GM12872 (cell line): ENCODE data around the gene PLPP1.
A peak's percentile ranks its signal among the peaks of the same experiment; 100 is the strongest.

Experiments used
- TF ChIP-seq, protein P1 (sequence below): IDR thresholded peaks from 3 replicates; pipeline ENCODE4 v1.5.1; 2011; ENCODE audit warnings: low read depth, mild to moderate bottlenecking, low read length, moderate library complexity; ENCODE audit not compliant: insufficient read depth

The PLPP1 gene

DNA sequence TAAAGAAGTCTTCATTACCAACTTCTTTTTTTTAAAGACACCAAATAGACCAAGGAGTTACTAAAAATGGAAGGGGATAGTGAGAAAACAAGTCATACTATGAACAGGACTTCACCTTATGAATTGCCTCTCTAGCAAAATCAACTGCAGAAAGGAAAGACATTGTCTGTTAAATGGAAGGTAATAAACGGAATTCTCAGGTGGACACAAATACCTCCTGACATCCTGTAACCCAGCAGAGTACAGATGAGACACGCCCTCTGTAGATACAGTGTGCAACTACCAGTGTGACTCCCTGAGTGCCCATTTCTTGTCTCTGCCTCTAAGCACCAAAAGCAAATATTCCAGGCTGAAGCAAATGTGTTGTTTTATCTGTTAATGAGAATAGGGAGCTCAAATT lies 12.2 kb upstream of the PLPP1 start:
- TF ChIP-seq, protein P1, sequence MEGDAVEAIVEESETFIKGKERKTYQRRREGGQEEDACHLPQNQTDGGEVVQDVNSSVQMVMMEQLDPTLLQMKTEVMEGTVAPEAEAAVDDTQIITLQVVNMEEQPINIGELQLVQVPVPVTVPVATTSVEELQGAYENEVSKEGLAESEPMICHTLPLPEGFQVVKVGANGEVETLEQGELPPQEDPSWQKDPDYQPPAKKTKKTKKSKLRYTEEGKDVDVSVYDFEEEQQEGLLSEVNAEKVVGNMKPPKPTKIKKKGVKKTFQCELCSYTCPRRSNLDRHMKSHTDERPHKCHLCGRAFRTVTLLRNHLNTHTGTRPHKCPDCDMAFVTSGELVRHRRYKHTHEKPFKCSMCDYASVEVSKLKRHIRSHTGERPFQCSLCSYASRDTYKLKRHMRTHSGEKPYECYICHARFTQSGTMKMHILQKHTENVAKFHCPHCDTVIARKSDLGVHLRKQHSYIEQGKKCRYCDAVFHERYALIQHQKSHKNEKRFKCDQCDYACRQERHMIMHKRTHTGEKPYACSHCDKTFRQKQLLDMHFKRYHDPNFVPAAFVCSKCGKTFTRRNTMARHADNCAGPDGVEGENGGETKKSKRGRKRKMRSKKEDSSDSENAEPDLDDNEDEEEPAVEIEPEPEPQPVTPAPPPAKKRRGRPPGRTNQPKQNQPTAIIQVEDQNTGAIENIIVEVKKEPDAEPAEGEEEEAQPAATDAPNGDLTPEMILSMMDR, result 0 out of 3 replicates have a peak, but pooled peaks have one; percentile 6

DNA sequence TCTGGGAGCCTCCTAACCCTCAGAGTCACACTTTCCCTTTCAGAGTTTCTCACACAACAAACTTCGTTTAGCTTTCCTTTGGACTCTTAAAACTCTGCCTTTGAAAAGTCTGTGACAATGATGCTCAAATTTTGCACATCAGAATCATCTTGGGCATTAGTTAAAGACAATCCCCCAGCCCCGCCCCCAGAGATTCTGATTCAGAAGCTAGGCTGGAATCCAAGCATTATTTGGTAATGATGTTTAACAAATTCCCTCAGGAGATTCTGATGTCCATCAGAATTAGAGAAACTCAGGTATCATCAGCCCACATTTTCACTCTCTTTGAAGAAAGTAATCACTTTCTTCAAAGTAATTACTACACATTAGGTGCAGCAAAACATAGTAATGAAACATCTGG lies 9.6 kb upstream of the PLPP1 start:
- TF ChIP-seq, protein P1, result no peak

DNA sequence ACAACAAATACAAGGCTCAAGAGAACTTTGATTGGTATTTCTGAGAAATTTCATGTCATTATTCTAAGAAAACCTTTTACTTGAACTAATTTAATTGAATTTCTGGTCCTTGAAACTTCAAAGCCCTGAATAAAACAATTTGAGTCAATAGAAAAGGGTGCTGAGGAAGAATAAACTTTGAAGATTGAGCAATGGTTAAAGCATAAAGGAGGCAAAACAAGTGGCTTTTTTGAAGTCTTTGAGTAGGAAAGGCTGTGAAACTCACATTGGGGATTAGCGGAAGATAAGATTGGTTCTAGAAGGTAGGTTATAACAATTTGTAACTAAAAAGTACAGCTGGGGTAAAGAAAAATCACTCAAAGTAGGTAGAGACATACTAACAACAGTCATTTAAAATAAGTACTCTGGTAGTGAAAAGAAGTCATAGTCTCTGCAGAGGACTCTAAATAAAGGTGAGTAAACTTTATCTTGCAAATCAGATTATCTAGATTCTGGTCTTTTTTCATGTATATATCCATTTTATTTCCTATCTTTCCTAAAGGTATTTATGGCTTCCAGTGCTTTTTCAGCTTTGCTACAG lies 6.4 kb upstream of the PLPP1 start:
- TF ChIP-seq, protein P1, result no peak

DNA sequence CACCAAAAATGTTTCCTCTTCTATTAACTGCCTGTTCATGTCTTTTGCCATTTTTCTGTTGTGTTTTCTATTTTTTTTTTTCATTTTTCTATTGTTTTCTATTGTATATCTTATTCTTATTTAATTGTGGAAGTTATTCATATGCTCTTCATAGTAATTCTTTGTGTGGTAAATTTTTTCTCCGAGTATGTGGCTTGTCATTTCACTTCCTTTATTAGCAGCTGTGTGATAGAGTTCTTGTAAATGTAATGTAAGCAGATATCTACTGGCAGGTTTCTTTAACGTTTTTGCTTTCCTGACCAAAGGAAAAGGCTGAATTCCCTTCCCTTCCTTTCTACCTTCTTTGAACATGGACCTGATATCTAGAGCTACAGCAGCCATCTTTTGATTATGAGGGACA lies 5.8 kb upstream of the PLPP1 start:
- TF ChIP-seq, protein P1, result no peak

DNA sequence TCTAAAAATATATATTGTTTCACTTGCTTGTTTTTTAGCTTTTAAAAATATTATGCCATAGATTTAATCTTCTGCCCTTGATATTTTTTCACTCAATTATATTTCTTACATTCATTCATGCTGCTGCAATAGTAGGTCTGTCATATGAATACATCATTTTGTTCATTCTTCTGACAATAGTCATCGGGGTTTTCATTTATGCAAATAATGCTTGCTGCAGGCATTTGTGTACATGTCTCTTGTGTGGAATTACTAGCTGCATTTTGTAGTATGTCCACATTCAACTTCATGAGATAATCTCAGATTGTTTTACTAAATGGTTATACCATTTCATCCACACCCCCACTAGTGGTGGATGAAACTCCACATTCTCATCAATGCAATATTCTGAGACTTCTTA lies 5.3 kb upstream of the PLPP1 start:
- TF ChIP-seq, protein P1, result no peak

DNA sequence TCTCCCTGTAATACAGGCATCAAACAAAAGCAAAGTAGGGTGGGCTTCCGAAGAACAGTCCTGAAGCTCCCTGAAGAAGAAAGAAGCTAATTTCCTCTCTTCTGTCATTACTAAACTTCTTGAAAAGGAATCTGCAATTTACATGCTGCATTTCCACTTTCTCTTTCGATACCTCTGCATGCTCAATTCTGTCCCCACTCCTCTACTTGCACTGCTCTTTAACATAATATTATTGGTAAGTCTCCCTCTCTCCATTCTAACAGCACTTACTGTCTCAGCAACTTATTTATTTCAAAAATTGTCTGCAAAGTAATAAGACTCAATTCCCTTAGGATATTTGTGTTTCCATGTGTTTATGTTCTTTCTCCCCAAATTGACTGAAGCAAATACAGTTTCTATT lies 3.9 kb upstream of the PLPP1 start:
- TF ChIP-seq, protein P1, result no peak

DNA sequence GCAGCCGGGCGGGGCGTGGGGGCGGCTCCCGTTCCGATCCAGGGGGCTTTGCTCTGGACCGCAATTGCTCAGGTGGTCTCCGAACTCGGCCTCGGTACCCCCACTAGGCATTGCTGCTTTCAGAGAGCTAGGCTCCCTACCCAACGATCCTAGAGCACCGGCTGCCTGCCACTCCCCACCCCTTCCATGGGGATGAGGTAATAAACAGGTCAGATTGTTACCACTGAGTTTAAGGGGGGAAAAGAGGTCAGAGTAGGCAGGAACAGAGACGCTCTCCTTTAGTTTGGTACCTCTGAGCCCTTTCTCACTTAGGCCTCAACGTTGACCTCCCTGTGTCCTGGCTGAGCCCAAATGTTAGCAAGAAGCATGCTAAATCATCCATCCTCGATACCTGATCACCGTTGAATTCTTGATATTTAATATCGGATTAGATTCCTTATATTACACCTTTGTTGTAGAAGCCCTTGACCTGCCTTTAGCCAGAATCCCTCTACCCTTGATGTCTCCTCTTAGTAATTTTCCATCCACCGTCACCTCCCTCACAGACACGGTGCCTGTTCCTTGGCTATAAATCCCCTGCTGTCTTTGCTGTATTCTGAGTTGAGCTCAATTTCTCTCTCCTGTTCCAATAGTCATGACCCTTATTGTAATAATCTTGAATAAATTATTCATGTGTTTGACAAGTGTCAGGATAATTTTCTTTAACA lies 588 bp upstream of the PLPP1 start:
- TF ChIP-seq, protein P1, result no peak
